ENCODE measurements around the gene INSYN1.
"Not testable (repeated sequence)": the region's sequence is repeated elsewhere in the genome, so short reads cannot be mapped to it uniquely, and the experiment has no call there.

Gene INSYN1

GRCh38 chr15:73712107-73712506, 41.0 kb downstream of the INSYN1 start:
- DNase-seq (ENCODE audit: low spot score): no peak

DNA sequence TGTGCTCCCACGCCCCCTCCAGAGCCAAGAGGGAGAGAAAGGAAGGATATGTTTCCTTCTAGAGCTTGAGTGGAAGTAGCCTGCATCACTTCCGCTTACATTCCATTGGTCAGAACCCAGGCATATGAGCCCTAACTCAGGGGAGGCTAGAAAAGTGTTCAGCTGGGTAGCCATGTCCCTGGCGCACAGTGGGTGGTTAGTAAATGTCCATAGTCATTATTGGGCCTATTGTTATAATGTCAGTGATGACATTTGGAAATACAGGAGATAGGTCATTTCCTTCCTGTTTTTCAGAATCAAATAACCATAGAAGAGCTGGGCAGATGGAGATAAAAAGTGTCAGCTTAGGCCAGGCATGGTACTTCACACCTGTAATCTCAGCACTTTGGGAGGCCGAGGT, 41.6 kb downstream of the INSYN1 start:
- no peak for DNase-seq (ENCODE audit: low spot score)

GRCh38 chr15:73710321-73710720, 42.8 kb downstream of the INSYN1 start:
- DNase-seq (ENCODE audit: low spot score): no peak

GRCh38 chr15:73709686-73710085, 43.5 kb downstream of the INSYN1 start:
- DNase-seq (ENCODE audit: low spot score): no peak

DNA sequence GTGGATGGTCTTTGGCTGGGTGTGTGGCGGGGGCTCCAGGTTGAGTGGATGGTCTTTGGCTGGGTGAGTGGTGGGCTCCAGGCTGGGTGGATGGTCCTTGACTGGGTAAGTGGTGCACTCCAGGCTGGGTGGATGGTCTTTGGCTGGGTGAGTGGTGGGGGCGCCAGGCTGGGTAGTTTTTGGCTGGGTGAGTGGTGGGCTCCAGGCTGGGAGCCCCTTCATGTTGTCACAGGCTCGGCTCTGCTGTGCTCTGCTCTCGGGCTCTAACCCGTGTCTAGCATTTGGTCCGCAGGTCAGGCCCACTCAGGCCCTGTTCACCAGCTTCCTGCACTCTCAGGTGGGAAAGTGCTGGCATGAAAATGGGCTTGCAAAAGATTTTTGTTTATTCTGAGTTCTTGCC, 43.9 kb downstream of the INSYN1 start:
- DNase-seq (ENCODE audit: low spot score): no peak

GRCh38 chr15:73708691-73709090, 44.5 kb downstream of the INSYN1 start:
- no peak for DNase-seq (ENCODE audit: low spot score)

DNA sequence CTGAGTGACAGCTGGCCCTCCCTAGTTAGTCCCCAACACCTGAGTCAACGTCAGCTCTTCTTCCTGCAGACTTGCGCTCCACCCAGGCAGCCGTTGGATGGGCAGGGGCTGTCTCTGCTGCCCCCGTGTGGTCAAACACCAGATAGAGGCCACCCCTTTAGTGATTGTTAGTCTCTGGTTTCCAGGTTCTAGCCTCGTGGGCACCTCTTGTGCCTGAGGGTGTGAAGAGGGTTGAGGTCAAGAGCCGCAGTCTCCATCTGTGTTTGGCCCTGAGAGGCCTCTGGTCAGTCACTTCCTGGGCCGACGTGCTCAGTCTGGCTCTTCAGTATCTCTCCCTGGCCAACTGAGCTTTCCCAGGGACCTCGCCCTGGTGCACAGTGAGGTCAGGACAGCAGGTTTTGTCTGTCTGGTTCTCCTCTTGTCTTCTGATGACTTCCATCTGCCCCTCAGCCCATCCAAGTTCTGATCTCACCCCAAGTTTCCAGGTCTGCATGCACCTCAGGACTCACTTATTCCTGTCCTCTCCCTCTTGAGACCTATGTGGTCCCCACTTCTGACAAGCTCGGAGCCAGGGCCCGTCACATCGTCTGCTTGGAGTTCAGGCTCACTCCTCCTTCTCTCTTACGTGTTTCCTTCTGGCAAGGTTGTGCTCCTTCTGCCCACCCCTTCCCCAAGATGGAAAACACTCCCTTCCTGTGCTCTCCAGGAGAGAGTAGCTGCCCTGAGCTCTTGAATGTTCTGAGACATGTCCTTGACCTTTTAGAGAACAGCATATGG, 48.1 kb downstream of the INSYN1 start:
- peak; percentile 76 for DNase-seq (ENCODE audit: low spot score)

GRCh38 chr15:73704142-73704868, 48.8 kb downstream of the INSYN1 start:
- not testable (repeated sequence) for DNase-seq (ENCODE audit: low spot score)

DNA sequence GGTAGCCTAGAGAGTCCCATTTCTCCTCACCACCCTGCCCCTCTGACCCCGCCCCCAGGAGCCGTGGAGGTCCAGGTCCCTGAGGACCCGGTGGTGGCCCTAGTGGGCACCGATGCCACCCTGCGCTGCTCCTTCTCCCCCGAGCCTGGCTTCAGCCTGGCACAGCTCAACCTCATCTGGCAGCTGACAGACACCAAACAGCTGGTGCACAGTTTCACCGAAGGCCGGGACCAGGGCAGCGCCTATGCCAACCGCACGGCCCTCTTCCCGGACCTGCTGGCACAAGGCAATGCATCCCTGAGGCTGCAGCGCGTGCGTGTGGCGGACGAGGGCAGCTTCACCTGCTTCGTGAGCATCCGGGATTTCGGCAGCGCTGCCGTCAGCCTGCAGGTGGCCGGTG, 49.5 kb downstream of the INSYN1 start:
- DNase-seq (ENCODE audit: low spot score): not testable (repeated sequence)

GRCh38 chr15:73702311-73703239, 50.6 kb downstream of the INSYN1 start:
- not testable (repeated sequence) for DNase-seq (ENCODE audit: low spot score)

DNA sequence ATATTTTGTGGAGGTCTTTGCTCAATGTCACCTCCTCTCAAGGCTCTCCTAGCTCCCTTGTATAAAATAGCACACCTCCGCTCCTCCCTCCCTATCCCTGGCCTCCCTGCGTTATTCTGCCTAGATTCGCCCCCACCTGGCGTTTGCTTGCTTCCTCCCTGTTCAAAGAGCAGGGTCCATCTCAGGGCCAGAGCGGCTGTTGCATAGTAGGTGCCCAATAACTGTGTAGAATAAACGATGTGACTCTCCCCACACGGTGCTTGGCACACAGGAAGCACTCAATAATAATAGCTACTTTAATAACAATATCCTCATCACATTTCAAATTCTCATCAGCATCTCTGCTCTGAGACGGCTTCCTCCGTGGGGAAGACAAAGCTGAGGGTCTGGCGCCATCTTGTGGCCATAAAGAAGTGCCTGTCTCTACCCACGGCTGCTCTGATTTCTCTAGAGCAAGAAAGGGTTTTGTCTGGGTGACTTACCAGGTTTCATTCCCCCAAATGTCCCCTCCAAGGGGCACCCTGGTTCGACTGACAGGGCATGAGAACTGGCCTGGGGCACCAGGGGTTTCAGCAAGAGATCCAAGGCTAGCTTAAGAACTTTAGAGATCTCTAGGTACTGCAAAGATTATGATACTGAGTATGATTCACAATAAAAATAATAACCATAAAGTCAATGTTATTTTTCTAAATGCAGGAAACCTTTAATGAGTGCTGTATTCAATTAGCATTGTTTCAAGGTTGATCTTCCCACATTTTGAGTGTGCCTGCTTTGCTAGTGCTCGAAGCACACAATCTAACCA, 52.9 kb downstream of the INSYN1 start:
- peak; percentile 78 for DNase-seq (ENCODE audit: low spot score)

- no peak for DNase-seq (ENCODE audit: low spot score)
Measured at GRCh38 chr15:73699249-73700040, 53.7 kb downstream of the INSYN1 start.

- peak; percentile 95 for DNase-seq (ENCODE audit: low spot score)
Measured at GRCh38 chr15:73697033-73697467, 56.1 kb downstream of the INSYN1 start.

GRCh38 chr15:73696641-73697001, 56.5 kb downstream of the INSYN1 start:
- no peak for DNase-seq (ENCODE audit: low spot score)

DNA sequence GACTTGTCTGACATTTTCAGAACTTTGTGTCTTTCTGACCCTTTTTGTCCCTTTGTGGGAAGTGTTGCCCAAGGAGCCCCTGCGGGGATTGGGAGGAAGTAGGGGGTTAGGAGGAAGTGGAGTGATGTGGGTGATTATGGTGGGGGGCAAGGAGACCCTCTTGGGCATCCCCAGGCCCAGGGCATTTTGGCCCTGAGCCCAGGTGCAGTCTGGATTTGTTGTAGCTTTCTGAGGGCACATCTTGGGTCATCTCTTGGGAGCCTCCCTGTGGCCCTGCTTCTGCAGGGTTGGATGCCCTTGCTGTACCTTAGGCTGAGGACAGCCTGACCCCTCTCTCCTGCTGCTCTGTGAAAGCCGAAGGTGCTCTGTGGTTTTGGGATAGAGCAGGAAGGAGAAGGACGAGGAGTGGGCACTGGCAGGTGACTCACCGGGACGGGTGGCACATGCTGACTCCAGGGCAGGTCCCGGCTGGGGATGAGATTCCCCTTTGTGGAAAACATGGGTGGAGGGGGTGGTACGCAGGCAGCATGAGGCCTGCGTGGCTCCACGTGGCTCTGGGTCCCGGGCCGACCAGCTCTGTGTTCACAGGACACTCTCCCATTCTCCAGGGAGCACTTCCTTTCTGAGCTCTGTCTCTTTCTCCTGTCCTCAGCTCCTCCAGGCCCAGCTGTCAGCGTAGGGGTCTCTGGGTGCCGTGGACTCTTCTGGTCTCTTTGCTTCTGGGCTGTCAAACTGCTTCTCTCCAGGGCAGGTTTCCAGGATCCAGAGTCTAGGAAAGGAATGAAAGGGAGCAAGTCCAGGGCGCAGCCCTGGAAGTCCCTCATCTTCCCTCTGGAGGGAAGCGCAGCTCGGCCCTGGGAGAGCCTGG, 57.1 kb downstream of the INSYN1 start:
- no peak for DNase-seq (ENCODE audit: low spot score)

GRCh38 chr15:73694419-73694818, 58.7 kb downstream of the INSYN1 start:
- no peak for DNase-seq (ENCODE audit: low spot score)

DNA sequence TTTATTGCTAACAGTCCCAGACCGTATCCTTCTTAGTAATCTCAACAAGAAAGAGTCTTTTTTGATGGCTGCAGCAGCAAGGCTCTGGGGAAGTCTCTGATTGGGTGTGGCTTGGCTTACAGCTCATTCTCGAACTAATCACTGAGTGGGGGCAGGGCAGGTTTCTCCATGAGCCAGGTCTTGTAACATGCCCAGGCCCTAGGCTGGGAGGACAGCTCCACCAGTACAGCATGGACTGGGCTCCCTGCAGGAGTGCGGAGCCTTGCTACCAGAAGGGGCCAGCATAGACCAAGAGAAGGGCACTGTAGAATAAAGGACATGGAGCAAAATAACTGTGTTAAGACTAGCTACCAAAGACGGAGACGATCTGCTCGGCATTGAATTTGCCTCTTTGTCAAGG, 61.8 kb downstream of the INSYN1 start:
- DNase-seq (ENCODE audit: low spot score): peak; percentile 65

GRCh38 chr15:73688455-73688854, 64.7 kb downstream of the INSYN1 start:
- no peak for DNase-seq (ENCODE audit: low spot score)

GRCh38 chr15:73687351-73687750, 65.8 kb downstream of the INSYN1 start:
- DNase-seq (ENCODE audit: low spot score): no peak

DNA sequence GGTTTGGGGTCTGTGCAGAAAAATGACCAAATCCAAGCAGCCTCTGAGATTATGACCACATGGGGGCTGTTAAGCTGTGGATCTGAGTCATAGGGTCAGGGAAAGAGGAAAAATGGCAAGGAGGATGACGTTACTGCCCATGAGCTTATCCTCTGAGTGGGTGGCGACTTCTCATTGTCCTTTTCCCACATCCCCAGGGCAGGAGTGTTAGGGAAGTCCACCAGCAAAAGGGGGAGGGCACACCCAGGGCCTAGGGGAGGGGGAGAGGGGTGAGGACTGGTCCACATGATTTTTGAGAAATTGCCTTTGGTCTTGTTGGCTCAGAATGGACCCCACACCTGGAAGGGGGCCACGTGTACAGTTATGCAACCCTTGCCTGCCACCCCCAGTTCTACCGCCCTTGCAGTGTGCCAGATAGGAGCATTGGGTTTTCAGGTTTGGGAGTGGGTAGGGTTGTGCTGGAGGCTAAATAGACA, 66.3 kb downstream of the INSYN1 start:
- no peak for DNase-seq (ENCODE audit: low spot score)
